Inferior parietal cortex (tissue), 1 donor: ENCODE results near the gene PELI1.

Source experiments
- DNase-seq: peaks from one replicate; pipeline ENCODE4 v3.0.0-alpha.2; 2016; ENCODE audit errors: extremely low spot score

The PELI1 gene

DNA sequence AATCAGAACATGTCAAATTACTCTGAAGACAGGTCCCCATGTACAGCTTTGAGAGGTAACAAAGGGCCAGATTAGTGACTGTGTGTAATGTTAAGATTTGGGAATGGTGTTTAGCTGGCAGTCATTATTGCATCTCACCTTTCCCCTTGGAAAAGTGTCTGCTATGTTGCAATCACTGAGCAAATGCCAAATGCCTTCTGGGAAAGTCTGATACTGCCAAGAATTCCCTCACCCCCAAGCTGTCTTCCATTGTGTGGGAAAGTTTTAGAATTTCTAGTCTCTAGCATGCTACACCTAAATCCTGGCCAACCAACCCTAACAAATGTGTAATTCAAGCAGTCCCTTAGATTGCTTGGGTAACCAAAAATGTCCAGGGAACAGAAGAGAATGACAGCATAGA, 13.6 kb upstream of the PELI1 start:
- DNase-seq, result no peak

DNA sequence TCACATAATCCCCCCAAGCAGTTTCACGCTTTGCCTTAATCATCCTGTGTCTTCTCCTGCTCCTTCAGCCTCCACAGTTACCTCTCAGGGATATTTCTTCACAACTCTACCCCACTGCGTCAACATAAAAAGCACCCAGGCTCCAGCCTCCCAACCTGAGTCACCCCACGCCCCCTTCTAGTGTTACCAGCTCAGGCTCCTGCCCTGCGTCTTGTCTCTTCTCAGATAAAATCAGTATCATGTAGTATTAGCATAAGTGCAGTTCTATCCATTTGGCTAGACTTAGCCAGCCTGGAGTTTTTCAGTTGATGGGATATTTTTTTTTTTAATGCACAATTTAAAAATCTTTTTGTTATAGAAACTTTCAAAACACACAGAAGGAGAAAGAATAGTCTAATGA, 9.6 kb upstream of the PELI1 start:
- no peak for DNase-seq

DNA sequence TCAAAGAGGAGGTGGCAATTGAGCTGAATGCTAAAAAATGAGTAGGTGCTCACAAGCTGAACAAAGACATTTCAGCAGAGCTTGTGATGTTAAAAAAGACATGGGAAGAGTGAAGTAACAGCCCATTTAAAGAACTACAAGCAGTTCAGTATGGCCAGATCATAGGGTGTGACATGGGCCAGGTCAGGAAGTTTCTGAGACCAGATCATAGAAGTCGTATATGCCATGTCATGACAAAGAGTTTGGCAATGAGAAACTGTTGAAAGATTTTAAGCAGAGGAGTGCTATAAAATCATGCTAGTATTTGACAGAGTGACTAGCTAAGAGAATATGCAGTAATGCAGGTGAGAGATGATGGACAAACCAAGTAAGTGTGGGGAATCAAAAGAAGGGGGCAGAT, 7.3 kb upstream of the PELI1 start:
- DNase-seq, result no peak

DNA sequence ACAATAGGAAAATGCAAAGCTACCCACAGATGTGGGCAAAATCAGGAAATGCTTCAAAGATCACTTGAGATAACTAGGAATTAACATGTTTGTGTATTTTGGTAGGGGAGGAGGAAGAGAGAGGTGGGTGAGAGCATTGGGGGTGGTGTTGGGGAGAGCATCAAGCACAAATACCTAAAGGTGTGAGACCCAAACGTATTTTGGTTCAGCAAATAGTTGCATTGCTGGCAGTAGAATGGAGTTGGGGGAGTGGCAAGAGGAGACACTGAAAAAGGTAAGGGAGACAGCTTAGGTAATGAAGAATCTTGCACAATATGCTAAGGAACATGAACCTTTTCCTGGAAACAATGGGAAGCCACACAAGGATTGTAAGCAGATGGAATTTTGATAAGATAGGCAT, 1.5 kb upstream of the PELI1 start:
- no peak for DNase-seq

DNA sequence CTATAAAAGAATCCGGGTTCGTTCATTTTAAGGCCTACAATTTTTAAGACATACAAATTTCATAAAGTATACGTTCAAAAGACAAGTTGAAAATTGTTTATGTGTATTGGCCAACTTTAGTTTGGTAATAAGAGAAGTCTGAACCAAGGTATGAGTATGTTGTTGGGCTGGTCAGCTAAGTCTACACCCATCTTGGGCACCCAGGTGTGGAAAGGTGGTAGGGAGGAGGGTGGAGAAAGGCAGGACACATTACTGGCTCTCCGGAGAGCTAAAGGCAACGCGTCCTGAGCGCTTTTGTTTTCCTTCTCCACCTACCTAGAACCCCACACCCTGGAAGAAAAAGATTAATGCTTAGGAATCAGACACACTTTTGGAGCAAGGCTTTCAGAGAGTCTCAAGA, 899 bp upstream of the PELI1 start:
- DNase-seq, result no peak

DNA sequence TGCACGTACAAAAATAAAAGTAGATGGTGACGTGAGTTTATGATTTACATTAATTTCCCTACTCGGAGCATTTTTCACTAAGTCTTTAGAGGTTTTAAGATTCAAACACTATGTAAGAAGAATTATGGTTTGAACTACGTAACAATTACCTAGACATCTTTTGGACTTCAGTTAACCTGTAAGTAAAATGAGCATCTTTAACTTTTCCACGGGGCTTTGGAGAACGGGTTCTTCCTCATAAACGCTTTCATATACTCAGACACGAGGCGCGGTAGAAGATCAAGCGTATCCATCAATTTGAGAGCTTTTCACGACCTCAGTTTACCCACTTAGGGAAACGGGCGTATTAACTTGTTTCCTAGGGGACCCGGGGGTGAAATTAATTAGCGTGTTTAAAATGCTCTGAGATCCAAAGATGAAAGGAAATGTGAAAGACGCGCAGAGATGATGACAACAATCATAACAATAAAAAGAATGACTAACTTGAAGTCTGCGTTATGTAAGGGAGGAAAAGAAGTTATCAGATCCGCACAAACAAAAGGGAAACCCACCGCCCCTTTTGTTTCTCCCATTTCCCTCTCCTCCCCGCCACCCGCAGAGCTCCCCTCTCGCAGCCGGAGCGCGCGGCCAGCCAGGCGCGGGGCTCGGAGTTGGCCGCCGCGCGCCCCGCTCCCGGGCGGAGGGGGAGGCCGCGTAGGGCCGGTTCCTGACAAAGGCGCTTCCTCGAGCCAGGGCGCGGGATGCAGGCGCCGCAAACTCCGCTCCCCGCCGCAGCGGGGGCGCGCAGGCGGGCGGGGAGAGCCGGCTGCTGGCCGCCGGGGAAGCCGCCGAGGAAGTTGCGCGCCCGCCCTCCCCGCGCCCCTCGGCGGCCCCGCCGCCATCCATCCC, 807 bp downstream of the PELI1 start:
- peak; percentile 62 for DNase-seq

DNA sequence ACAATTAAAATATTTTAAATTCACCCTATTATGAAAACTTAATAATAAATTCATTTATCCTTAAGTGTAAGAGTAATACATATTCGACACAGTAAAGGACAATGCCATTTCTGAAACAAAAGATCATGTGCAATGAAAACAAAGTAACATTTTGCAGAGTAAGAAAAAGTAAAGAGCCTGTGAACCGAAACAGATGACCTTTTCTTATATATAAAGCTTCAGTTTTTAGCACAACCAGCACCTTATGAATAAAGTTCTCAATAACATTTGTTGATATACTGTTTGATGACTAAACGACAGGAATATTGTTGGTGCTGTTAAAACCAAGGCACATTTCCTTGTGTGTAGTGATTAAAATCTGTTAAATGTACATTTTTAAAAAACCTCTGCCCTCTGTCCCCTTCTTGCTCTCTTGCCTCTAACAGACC, 1.5 kb downstream of the PELI1 start:
- no peak for DNase-seq

DNA sequence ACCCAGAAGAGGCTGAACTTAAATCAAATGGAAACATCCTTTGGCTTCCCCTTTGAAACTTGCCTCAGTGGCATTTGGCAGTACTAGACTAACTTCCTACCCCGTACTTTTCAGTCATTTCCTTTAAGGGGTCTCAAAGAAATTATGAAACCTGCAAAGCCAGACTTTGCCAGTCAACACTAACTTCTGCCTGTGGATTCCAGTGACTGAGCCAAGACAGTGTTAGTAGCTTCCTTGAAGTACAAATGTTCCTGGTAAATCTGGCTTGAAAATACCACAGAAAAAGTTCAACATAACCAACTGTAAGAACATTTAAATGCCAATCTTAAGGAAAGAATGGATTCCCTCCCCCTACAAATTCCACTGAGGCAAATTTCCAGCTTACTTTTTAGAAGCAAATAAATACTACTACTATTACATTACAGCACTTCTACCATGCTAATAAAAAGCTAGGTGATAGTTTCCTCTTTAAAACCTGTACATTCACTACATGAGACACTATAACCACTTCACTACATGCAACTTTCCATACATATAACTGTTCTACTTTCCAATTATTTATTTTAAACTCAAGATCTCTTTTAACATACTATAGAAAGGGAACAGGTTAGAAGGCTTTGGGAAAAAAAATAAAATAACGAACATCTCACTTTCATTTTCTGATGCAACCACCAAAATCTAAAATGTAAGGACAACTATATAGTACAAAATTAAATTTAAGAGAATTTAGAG, 2.4 kb downstream of the PELI1 start:
- no peak for DNase-seq

DNA sequence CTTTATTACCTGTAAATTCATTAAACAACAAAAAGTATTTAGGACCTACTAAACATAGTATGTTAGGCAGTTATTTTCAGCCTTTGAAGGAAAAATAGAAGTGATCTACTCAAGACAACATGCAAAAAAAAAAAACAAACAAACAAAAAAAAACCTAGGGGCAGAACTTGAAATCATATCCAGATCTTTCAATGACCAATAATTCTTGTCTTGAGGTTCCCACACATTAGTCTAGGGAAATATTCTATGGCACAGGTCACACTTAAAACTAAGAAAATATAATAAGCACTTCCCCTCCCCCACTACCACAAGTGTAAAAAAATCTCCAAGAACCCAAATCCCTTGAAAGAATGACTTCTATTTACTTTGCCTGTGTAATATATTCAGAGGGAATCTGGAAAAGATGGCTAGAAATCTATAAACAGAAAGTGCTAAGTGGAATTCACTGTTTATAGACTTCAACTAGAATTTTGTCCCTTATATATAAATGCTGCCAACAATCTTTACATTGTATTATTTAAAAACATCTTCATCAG, 3.5 kb downstream of the PELI1 start:
- DNase-seq, result no peak

DNA sequence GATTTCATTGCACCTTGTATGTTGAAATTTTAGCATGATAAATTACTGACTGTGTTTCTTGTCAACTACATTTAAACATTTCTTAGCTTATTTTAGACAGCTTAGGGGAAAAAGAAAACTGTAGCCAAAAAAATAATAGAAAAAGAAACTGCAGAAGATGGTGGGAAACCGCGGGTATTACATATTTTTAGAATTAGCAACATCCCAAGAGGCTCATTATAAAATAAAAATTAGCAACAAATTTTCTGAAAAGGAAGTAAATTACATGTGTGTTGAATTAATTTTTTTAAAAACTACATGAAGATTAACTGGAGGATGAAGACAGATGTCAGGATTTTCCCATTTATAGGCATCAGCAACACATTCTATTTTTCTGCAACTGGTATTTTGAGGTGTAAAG, 4.3 kb downstream of the PELI1 start:
- DNase-seq, result no peak

DNA sequence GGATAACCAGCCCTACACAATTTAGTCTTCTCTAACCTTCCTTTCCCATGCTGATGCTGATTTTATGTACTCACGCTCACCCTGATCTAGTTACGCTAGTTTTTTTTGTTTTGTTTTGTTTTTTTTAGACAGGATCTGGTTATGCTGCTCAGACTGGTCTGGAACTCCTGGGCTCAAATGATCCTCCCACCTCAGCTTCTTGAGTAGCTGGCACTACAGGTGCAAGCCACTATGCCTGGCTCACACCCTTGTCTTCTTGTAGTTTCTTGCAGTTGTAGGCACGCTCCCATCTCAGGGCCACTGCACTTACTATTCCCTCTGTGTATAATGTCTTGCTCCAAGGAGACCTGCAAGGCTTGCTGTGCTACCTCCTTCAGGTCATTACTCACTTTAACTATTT, 6.2 kb downstream of the PELI1 start:
- no peak for DNase-seq

DNA sequence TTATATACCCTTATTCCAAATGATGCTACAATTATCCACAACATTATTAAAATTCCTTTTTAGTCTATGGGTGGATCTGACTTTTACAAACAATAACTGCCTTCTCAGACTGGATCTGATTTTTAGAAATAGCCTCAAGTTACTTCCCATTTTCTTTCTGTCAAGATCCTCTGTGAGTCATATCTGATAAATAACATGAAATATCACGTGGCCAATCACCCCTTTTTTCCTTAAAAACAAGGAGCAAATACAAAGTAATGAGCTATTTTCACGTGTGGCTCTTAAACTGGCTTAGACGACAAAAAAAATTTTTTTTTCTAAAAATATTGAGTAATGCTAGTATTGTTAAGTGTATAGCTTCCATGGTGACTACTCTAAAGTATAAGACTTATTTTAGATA, 6.7 kb downstream of the PELI1 start:
- no peak for DNase-seq

DNA sequence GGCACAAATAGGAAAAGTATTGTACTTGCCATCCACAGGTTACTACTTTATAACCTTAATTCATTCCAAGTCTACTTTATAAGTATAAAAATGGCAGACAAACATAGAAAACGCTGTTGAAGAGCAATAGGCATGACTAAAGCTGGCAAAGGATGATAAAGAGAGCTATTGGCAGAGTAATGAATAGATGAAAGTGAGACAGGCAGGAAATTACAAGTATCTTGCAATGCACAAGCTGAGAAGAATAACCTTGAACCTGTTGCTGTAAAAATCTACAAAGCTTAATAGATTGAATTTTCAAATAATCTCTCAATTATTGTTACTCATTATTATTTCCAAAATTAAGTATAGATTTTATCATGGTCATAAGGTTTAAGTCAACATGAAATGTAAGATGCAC, 8.8 kb downstream of the PELI1 start:
- no peak for DNase-seq

DNA sequence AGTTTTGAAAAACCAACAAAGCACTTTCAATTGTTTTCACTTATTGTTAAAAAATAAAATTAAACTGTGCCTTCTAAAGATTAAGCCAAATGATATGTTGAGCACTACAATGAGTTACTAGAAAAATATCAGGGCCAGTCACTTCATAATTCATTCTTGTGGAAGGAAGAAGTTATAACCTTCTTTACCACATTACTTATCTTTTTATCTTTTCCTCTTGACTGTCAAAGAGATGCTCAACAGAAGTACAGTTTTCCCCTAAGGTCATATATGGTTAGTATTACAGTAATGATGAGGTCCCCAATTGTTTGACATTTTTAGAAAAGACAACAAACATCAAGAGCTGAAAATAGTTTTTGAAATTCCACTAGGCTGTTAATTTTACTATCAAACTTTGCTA, 9.4 kb downstream of the PELI1 start:
- DNase-seq, result no peak

DNA sequence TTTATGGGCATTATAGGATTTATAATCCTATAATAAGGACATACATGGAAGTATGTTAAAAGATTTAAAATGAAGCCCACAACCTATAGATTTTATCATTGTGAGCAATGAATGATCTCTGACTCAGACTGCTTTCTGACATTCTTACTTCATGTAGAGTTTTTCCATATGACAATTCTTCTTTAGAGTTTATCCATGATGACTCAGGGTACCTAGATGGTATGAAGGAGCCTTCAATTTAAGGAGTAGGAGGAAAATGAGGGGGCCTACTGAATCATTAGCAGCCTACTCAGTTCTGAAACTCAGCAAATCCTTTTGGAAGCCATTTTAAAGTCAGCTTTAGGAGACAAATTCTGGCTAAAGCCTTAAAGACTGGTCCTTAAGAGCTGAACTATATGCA, 10.4 kb downstream of the PELI1 start:
- no peak for DNase-seq

DNA sequence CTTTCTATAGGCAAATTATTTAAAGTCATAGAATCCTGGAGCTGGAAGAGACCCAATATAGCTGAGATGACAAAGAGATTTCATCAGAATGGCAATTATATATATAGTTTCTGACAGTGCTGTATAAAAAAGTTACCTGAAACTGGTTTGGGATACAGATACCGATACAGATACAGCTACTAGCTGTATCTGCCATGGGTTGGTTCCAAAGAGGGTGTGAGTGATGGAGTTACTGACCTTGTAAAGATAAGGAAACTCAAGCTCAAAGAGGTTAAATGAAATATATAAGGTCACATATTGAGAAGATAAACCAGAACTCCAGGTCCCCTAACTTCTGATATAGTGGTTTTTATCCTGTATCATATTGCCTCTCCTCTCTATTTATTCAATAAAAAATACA, 10.9 kb downstream of the PELI1 start:
- no peak for DNase-seq

DNA sequence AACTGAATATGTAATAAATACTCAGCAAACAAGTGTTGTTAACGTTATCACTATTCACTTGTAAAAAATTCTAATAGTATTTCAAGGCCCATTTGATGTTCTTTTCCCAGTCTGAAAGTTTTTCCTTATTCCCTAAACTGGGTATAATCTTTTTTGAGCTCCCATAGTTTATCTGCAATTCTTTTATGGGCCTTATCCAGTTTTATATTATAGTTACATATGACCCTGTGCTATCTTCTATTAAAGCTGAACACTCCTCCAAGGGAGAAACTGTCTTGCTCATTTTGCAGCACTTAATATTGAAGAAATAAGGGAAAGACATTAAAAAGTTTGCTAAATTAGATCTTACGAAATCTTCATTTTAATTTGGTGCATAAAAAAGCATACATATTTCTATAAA, 13.9 kb downstream of the PELI1 start:
- no peak for DNase-seq

DNA sequence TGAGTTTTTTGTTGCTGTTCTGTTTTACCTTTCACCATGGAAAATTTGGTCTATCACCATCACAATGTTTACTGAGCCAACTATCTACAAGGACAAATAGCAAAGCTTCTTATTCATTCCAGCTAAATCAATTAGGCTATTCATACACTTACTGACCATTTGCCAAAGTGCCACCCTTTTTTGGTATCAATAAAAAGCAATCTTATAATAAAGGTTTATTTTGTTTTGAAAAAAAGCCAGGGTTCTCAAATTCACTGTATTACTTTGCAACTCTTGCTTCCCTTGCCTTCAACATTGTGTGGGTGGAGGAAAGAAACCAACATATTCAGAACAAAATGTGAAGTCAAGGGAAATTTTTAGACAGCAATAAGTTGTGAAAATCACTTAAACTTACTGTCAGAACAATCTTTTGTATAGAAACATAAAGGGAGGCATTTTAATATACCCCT, 15.3 kb downstream of the PELI1 start:
- DNase-seq, result peak; percentile 60

DNA sequence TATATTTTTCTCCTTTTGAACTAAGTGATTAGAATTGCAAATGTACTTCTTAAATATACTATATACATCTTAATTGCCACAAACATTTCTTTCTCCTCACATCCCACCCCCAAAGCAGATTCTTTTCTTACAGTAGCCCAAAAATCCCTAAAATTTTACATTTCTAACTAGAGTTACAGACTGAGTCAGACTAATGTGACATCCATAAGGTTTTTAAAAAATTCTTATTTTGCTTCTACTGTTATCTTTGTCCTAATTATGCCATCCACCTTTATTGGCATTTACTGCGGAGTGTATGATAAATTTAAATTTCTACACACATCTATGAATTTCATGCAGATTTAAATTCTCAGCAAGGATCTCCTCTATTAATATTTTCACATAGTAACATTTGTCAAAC, 15.8 kb downstream of the PELI1 start:
- DNase-seq, result no peak

DNA sequence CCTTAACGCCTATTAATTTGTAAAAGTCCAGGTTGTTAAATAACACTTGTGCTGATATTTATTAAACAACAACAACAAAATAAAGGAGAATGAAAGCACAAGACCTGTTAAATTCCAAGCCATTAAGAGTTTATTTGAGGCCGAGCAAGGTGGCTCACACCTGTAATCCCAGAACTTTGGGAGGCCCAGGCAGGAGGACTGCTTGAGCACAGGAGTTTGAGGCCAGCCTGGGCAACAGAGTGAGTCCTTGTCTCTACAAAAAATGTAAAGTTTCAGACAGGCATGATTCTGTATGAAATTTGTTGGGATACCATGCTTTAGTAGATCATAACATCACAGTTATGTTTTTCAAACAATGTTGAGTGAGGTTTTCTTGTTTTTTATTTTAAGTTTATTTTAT, 17.1 kb downstream of the PELI1 start:
- DNase-seq, result no peak

DNA sequence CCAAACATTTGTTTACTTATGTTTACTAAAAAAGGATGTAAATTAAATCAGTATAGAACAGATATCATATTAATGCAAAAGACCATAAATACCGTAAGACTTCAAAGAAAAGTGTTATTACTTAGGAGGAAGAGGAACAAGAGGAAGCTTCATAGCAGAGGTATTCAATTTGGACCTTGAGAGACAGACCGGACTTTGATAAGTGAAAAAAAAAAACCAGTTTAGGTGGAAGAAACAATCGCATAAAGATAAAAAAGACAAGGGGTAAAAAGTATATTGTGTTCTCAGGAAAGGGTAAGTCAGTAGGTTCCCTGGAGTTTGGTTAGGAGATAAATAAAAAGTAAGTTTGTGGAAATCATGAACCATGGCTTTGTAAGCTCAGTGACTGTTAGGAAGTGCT, 17.6 kb downstream of the PELI1 start:
- DNase-seq, result no peak

DNA sequence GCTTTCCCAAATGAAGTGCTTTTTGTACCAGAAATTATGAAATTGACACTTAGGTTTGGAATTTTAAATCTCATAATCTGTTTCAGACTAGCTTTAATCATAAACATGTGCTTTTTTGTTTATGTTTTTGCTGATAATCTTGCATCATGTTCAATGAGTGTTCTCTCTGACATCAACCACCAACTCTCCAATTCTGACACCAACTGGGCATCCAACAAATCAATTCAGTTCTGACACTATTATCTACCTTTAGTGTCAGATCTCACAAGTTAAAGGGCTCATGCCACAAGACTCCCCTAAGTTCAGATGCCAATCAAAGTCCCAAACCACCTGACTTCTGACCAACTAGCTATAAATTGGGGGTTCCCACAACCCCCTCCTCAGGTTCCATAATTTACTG, 19.6 kb downstream of the PELI1 start:
- no peak for DNase-seq

DNA sequence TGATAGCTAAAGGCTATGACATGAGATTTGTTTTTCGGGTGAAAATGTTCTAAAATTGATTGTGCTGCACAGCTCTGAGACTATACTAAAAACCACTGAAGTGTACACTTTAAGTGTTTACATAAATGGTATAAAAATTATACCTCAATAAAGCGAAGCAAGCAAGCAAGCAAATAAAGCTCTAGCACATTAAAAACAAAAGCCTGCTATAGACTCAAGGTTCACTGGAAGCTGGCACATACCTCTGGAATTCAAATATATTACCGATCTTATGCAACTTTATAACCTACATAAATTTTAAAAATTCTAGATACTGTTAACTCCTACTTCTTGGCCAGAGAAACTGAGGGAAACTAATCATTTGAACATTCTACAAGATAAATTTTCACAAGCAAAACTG, 20.1 kb downstream of the PELI1 start:
- DNase-seq, result no peak
